GM19239 (cell line): ENCODE results near the gene CCL24.
"Not testable (repeated sequence)": the region's sequence is repeated elsewhere in the genome, so short reads cannot be mapped to it uniquely, and the experiment has no call there.

Experiments used
- DNase-seq: peaks from one replicate; pipeline ENCODE4 v3.0.0; 2011; ENCODE audit warnings: low spot score; ENCODE audit not compliant: insufficient read length
- FAIRE-seq: peaks from 2 replicates; lab custom pipeline; 2011; peaks lifted over from hg19 to GRCh38; lab: Jason Lieb, UNC

Gene CCL24

DNA sequence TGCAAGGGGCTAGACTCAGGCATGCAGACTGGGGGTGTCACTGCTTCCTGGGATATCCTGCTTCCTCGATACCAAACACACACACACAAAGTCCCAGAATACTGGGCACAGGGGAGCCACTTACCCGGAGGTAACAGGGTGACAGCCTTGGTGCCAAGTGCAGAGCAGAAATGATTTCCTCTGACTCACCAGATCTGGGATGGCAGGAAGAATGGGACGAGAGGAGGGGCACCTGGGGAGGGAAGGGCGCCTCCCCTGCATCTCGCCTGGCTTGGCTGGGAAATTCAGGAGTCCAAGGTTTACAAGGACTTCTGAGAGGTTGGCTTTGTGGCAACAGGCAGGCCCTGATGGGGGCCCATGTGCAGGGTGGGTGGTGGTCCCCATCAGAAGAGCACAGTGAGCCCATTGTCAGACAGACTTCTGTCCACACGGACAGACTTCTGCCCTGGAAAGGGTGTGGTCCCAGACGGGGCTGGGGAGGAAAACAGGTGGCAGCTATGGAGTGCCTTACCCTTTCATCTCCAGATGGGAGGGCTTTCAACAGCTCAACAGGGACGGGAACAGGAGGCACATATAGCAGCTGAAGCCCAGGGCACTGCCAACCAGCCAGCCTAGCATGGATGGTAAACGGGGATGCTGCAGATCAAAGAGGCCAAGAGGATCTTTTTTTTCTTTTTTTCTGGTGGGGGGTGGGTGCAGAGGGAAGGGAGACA, 9.7 kb upstream of the CCL24 start:
- no peak for FAIRE-seq
- no peak for DNase-seq

DNA sequence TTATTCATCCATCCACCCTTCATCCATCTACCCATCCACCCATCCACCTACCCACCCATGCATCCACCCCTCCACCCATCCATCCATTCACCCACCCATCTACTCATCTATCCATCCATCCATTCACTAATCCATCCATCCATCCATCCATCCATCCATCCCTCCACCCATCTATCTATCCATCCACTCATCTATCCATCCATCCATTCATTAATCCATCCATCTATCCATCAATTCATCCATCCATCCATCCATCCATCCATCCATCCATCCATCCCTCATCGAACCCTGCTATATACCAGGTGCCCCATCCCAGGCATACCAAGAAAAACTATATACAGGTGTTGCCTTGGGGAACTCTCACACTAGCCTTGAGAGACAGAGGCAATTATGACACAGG, 7.1 kb upstream of the CCL24 start:
- FAIRE-seq (no peak), DNase-seq (no peak)

DNA sequence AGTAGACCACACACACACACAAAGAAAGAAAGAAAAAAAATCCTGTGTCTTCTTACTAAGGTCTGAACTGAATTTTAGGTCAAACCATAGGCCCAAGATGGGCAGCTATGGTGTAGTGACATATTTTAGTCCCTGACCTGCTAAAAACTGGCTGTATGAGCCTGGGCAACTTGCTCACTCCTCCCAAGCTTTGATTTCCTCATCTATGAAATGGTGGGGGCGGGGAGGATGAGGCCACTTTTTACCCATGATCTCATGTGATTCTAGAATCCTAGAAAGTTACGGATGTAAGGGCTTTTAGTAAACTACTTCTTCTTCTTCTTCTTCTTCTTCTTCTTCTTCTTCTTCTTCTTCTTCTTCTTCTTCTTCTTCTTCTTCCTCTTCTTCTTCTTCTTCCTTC, 6.1 kb upstream of the CCL24 start:
- no peak for FAIRE-seq
- DNase-seq = no peak

DNA sequence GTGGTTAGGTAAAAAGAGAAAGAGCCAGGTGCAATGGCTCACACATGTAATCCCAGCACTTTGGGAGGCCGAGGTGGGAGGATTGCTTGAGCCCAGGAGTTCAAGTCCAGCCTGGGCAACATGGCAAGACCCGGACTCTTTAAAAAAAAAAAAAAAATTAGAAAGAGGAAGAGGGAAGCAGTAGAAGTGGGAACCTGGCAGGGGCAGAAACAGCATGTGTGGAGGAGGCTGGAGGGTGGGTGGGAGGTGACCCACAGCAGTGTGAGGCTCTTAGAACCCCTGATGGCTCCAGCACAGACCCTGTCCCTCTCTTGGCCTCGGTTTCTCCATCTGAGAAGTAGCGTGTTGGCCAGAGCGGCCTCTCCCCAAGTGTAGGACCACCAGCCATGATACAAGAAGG, 4.9 kb upstream of the CCL24 start:
- no peak for FAIRE-seq

DNA sequence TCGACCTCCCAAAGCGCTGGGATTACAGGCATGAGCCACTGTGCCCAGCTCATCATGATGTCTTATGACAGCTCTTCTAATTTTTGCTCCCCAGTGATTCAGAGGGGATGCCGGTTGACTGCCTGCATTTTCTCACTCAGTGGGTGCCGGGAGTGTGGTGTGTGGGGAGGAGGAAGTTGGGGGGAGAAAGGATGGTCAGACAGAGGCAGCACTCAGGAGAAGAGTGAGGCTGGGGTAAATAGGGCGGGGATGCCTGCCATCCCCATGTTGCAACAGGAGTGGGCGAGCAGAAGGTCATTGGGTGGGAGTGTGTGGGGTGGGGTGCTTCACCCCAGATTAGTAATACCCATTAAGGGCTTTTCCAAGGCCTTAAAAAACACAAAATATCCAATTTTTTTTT, 3.5 kb upstream of the CCL24 start:
- no peak for DNase-seq
- FAIRE-seq = no peak

More for the DNA sequence above, 4.9 kb upstream of the CCL24 start:
- DNase-seq = no peak

DNA sequence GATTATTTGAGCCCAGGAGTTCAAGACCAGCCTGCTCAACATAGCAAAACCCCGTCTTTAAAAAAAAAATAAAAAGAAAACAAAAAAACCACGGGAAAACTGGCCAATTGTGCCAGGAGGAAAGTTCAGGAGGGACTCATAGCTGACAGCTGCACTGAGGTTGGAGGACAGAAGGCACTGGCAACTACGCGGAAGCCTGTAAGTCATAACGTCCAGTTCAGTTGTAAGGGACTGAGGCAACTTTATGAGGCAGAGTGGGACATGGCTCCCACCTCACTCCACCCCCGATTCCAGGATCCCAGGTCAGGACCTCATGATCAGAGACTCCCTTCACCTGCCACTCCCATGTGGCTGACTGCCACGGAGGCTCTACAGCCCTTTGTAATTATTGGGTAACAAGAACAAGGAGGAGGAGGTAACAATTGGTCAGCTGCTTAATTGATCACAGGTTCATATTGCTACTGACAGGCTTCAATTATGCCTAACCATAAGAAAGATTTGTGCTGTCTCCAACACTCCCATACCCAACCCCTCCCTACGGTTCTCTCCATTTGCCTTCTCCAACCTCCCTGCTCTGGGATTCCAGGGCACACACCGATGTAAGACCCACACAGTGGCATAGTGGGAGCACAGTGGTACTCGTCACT, 1.9 kb upstream of the CCL24 start:
- DNase-seq (no peak), FAIRE-seq (no peak)

DNA sequence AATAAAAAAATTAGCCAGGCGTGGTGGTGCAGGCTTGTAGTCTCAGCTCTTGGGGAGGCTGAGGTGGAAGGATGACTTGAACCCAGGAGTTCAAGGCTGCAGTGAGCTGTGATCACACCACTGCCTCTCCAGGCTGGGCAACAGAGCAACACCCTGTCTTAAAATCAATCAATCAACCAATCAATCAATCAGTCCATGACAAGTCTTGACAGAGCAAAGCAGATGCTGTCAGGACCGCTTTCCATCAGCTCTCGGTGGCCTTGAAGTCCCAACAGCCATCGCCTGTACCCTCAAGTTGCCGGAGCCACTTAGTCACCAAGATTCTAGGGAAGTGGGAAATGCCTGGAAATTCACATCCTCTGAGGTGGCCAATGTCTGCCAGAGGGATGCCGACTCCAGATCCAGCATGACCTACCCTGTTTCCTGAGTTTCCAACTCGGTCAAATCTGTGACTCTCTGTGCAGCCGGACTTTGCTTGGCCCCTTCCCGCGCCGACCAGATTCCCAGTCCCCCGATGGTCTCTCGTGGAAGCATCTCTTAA, 871 bp upstream of the CCL24 start:
- no peak for FAIRE-seq
- DNase-seq = no peak

DNA sequence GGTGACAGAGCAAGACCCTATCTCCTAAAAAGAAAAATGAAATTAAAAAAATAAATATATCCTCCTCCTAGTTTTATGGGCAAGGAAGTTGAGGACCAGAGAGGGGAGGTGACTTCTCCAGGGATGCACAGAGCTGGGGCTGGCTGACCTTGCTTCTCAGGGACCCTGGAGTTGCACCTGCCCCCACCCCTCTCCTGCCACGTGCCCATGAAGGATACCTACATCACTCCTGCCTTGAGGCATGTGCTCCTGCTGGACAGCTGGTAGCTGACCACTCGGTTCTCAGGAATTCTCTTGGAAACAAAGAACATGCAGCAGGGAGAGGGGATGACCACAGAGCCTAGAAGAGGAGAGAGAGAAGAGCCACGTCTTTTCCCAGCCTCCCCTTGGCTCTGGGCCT, 522 bp downstream of the CCL24 start:
- DNase-seq = no peak
- FAIRE-seq = no peak

DNA sequence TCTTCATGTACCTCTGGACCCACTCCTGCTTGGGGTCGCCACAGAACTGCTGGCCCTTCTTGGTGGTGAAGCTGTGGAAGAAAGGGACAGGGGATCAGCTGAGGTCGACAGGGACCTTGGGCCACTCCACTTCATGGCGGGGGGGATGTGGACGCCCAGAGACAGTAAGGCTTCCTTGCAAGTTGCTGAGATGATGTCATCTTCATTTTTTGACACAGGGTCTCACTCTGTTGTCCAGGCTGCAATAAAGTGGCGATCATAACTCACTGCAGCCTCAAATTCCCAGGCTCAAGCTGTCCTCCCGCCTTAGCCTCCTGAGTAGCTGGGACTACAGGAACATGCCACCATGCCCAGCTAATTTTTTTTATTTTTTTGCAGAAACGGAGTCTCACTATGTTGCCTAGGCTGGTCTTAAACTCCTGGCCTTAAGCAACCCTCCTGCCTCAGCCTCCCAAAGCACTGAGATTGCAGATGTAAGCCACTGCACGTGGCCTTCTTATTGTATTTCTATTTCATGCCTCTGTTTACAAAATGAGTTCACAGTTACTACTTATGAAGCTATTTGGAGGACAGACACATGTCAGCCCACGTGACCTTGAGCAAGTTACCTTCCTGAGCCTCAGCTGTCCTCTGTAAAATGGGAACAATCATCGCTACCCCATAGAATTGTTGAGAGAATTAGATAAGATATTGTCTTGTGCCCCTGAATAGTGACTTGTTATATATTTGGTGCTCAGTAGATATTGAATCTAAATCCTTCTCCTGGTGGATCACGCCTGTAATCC, 1.5 kb downstream of the CCL24 start:
- FAIRE-seq (no peak), DNase-seq (no peak)

DNA sequence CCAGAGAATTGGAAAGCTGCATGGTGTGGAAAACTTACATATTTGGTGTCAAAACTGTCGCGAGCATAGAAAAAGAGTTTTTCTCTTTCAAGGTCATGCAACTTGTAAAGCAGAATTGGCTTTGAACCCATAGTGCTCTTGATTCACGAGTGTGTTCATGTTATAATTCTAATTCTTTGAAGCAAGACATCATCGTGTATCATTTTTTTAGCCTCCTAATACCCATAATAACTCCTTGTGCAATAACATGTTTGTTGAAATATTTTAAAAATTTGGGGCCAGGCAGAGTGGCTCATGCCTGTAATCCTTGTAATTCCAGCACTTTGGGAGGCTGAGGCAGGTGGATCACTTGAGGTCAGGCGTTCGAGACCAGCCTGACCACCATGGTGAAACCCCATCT, 4.2 kb downstream of the CCL24 start:
- no peak for DNase-seq
- no peak for FAIRE-seq

DNA sequence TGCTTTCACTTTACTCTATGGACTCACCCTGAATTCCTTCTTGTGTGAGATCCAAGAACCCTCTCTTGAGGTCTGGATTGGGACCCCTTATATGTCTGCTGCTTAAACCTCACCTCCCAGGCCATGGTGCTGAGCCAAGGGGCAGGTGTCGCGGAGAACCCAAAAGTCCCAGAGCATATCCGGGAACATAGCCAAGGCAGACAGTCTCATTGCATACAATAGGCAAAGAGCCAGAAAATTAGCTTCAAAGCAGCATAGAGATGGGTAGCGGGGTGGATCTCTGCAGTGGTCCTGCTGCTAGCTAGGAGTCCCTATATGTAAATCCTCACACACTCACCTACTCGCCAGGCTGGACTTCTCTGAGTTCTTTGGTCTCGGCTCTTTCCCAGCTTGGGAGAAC, 5.5 kb downstream of the CCL24 start:
- DNase-seq (no peak), FAIRE-seq (no peak)

DNA sequence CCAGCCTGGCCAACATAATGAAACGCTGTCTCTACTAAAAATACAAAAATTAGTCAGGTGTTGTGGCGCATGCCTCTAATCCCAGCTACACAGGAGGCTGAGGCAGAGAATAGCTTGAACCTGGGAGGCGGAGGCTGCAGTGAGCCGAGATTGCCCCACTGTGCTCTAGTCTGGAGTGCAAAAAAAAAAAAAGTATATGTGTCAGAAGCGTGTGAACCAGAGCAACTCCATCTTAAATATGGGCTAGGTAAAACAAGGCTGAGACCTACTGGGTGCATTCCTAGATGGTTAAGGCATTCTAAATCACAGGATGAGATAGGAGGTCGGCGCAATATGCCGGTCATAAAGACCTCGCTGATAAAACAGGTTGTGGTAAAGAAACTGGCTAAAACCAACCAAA, 6.2 kb downstream of the CCL24 start:
- FAIRE-seq = no peak
- DNase-seq = no peak

DNA sequence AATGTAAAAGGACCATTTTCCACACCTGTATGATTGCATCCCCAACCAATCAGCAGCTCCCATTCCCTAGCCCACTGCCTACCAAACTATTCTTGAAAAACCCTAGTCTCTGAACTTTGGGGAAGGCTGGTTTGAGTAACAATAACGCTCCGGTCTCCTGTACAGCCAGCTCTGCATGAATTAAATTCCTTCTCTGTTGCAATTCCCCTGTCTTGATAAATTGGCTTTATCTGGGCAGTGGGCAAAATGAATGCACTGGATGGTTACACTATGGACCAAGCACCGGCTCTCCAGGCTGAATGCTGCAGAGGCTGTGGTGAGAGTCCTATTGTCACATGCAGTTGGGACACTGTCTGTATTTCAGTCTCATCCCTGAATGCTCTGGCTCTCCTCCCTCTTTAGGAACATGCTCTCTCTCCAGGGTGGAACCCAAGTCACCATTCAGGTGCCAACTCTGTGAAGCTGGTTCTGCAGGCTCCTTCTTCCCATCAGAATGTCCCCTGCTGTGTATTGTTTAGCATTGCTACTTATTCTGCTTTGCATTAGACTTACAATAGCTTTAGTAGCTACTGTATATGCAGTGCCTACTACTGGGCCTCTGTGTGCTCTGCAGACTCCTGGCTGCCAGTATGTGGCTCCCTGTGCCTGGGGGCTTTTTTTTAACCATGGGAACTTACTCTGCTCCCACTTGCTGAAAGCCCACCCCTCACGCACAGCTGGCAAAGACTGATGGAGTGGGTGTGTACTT, 6.9 kb downstream of the CCL24 start:
- DNase-seq (no peak), FAIRE-seq (no peak)

DNA sequence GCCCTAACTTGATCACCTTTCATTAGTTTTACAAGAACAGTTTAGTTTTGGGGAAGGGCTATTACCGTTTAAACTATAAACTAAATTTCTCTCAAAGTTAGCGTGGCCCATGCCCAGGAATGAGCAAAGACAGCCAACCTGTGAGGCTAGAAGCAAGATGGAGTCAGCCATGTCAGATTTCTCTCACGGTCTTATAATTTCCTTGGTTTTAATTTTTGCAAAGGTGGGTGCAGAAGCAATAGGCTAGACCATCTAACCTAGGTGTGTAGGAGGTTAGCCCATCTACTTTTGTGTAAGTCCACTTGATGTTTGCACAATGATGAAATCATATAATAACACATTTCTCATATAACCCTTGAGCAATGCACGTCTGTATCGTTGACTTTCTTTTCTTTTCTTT, 8.9 kb downstream of the CCL24 start:
- DNase-seq (no peak), FAIRE-seq (no peak)

DNA sequence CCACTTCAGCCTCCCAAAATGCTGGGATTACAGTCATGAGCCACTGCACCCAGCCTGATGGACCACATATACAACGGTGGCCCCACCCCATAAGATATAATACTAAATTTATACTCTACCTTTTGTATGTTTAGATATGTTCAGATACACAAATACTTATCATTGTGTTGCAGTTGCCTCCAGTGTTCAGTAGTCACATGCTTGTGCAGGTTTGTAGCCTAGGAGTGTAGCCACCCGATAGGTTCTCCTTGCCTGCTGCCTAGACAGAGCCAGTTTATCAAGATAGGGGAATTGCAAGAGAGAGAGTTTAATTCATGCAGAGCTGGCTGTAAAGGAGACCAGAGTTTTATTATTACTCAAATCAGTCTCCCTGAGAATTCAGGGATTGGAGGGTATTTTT, 9.6 kb downstream of the CCL24 start:
- FAIRE-seq = no peak
- DNase-seq = no peak

DNA sequence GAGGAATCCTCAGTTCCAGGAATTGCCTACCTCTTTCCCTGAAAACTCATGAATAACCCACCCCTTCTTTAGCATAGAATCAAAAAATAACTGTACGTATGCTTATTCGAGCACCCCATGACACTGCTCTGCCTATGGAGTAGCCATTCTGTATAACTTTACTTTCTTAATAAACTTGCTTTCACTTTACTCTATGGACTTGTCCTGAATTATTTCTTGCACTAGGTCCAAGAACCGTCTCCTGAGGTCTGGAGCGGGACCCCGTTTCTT, 11.1 kb downstream of the CCL24 start:
- DNase-seq = no peak
- no peak for FAIRE-seq

DNA sequence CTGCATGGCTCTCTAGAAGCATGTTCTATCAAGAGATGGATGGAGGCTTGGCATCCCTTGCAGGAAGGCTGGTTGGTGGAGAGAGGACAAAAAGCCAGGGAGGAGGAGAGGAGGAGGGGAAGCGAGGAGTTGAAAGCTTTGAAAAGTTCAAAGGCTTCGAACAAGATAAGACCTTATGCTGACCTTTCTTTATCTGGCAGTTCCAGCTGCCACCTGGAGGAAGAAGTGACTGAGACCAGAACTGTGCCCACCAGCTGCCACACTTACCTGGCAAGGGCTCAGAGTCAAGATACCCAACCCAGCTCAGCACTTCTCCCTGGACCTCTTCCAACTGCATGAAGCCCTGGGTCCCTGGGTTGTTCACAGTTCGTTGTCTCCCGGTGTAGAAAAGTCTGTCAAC, 14.8 kb downstream of the CCL24 start:
- DNase-seq (no peak), FAIRE-seq (no peak)

DNA sequence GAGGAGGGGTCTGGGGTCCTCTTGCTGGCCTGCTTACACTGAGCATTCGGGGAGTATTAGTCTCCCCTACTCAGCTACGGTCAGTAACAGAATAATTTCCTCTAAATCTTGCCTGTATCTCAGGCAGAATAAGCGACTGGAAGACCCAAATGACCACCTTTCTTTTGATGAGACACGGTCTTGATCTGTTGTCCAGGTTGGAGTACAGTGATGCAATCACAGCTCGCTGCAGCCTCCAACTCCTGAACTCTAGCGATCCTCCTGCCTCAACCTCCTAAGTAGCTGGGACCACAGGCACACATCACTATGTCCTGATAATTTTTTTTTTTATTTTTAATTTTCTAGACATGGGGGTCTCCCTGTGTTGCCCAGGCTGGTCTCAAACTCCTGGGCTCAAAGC, 17.2 kb downstream of the CCL24 start:
- FAIRE-seq = no peak
- no peak for DNase-seq

DNA sequence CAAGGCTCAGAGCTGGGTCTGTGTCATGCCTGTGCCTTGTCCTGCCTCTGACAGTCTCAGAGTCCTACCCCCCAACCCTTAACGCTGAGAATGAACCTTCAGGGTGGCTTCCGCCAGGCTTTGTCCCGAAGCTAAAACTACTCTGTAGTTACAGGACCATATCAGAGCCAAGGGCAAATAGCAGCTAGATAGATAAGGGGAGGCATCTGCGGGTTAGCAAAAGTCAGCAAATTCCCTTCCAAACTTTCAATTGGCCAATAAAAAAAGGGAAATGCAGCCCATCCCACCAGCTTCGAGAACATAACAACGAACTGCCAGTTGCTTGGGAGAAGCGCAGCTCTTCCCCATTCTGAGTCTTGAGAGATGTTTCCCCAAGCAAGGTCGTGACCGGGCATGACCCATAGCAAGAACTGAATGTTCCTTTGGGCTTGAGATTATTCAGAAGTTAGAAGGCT, 17.7 kb downstream of the CCL24 start:
- no peak for DNase-seq
- FAIRE-seq = no peak

DNA sequence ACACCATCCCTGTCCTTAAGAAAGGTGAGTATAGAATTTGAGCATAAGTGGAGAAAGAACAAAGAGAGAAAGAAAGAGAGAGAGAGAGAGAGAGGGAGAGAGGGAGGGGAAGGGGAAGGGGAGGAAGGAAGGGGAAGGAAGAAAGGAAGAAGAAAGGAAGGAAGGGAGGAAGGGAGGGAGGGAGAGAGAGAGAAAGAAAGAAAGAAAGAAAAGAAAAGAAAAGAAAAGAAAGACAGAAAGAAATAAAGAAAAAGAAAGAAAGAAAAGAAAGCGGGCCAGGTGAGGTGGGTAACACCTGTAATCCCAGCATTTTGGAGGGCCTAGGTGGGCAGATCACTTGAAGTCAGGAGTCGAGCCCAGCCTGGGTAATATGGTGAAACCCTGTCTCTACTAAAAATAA, 19.9 kb downstream of the CCL24 start:
- FAIRE-seq (no peak), DNase-seq (no peak)

DNA sequence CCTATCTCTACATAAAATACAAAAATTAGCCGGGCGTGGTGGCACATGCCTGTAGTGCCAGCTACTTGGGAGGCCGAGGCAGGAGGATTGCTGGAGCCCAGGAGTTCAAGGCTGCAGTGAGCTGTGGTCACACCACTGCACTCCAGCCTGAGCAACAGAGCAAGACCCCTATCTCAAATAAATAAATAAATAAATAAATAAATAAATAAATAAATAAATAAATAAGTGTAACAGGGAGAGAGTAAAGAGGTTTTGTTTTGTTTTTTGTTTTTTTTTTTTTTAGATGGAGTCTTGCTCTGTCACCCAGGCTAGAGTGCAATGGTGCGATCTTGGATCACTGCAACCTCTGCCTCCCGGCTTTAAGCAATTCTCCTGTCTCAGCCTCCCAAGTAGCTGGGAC, 21.0 kb downstream of the CCL24 start:
- not testable (repeated sequence) for DNase-seq, FAIRE-seq
